HEK293 (cell line): ENCODE measurements around the gene CIC.

ENCODE experiments used
- CTCF ChIA-PET: fragments of 350-600 bp; formaldehyde crosslinking; extraction: SDS; loops from one replicate; lab custom pipeline; 2021; ENCODE audit warnings: antibody characterized with exemption; lab: Yijun Ruan, JAX
- POLR2A ChIA-PET: fragments of 300-600 bp; formaldehyde crosslinking; extraction: SDS; loops from one replicate; lab custom pipeline; 2020; ENCODE audit warnings: antibody characterized with exemption, inconsistent platforms; lab: Yijun Ruan, JAX
- H3K27ac ChIP-seq: fragments of 200-500 bp; sonication (Bioruptor generic); 2 replicates; pipeline ENCODE4 v1.5.1; 2014; ENCODE audit warnings: low read depth, low read length, control low read depth, inconsistent platforms; ENCODE audit errors: extremely low read depth
- H3K36me3 ChIP-seq, 2 experiments: fragments of 200-500 bp in 1 of 2; sonication (Bioruptor generic) in 1 of 2; 1 replicate in 1 of 2; 2 replicates in 1 of 2; pipeline ENCODE4 v1.5.1; 2014 to 2017; ENCODE audit warnings: inconsistent platforms in 2 of 2, low read length in 2 of 2; ENCODE audit not compliant: control insufficient read depth in 2 of 2, insufficient read depth in 1 of 2
- H3K4me1 ChIP-seq: fragments of 200-500 bp; sonication (Bioruptor generic); 2 replicates; pipeline ENCODE4 v1.5.1; 2014; ENCODE audit warnings: mild to moderate bottlenecking, low read length, inconsistent platforms; ENCODE audit not compliant: control insufficient read depth, insufficient read depth
- H3K4me3 ChIP-seq: 2 replicates; pipeline ENCODE4 v1.5.1; 2011; ENCODE audit warnings: low read depth, mild to moderate bottlenecking, control low read depth, low read length, moderate library complexity
- H3K9me3 ChIP-seq: fragments of 200-500 bp; sonication (Bioruptor generic); 2 replicates; pipeline ENCODE4 v1.5.1; 2014; ENCODE audit warnings: low read depth, low read length, inconsistent platforms; ENCODE audit not compliant: control insufficient read depth, insufficient read depth
- FEZF1 ChIP-seq: fragments of 450-650 bp; formaldehyde crosslinking; IDR thresholded peaks from 2 replicates; pipeline ENCODE4 v1.5.1; 2016; ENCODE audit warnings: missing biosample characterization, missing genetic modification characterization
- GLI4 ChIP-seq: fragments of 450-650 bp; formaldehyde crosslinking; IDR thresholded peaks from 2 replicates; pipeline ENCODE4 v1.5.1; 2016; ENCODE audit warnings: missing biosample characterization, missing genetic modification characterization
- KLF1 ChIP-seq: fragments of 450-650 bp; formaldehyde crosslinking; IDR thresholded peaks from 2 replicates; pipeline ENCODE4 v1.5.1; 2016; ENCODE audit warnings: missing biosample characterization, missing genetic modification characterization
- TRIM28 ChIP-seq: IDR thresholded peaks from 2 replicates; pipeline ENCODE4 v1.6.1; 2011; ENCODE audit warnings: low read length, control low read depth, borderline replicate concordance
- WT1 ChIP-seq: fragments of 450-650 bp; formaldehyde crosslinking; IDR thresholded peaks from 2 replicates; pipeline ENCODE4 v1.5.1; 2016; ENCODE audit warnings: missing biosample characterization, missing genetic modification characterization
- ZBTB17 ChIP-seq: fragments of 450-650 bp; formaldehyde crosslinking; IDR thresholded peaks from 2 replicates; pipeline ENCODE4 v1.5.1; 2016; ENCODE audit warnings: missing biosample characterization, missing genetic modification characterization
- ZBTB48 ChIP-seq: fragments of 450-650 bp; formaldehyde crosslinking; IDR thresholded peaks from 2 replicates; pipeline ENCODE4 v1.5.1; 2016; ENCODE audit warnings: missing biosample characterization, missing genetic modification characterization
- ZBTB7A ChIP-seq: fragments of 450-650 bp; formaldehyde crosslinking; IDR thresholded peaks from 2 replicates; pipeline ENCODE4 v1.5.1; 2016; ENCODE audit warnings: low read depth, missing biosample characterization, missing genetic modification characterization
- ZNF132 ChIP-seq: fragments of 450-650 bp; formaldehyde crosslinking; IDR thresholded peaks from 2 replicates; pipeline ENCODE4 v1.5.1; 2017; ENCODE audit warnings: missing biosample characterization, missing genetic modification characterization, borderline replicate concordance
- ZNF146 ChIP-seq: fragments of 450-650 bp; formaldehyde crosslinking; IDR thresholded peaks from 2 replicates; pipeline ENCODE4 v1.5.1; 2016; ENCODE audit warnings: missing biosample characterization, missing genetic modification characterization
- ZNF184 ChIP-seq: fragments of 450-650 bp; IDR thresholded peaks from 2 replicates; pipeline ENCODE4 v1.5.1; 2018; ENCODE audit warnings: missing biosample characterization, mild to moderate bottlenecking, missing genetic modification characterization
- ZNF366 ChIP-seq: fragments of 450-650 bp; formaldehyde crosslinking; conservative IDR thresholded peaks from 2 replicates; pipeline ENCODE4 v1.5.1; 2016; ENCODE audit warnings: missing biosample characterization, missing genetic modification characterization
- ZNF416 ChIP-seq: fragments of 450-650 bp; formaldehyde crosslinking; IDR thresholded peaks from 2 replicates; pipeline ENCODE4 v1.5.1; 2016; ENCODE audit warnings: missing biosample characterization, missing genetic modification characterization
- ZNF423 ChIP-seq: fragments of 450-650 bp; formaldehyde crosslinking; IDR thresholded peaks from 2 replicates; pipeline ENCODE4 v1.5.1; 2016; ENCODE audit warnings: missing biosample characterization, missing genetic modification characterization
- ZNF610 ChIP-seq: fragments of 450-650 bp; formaldehyde crosslinking; IDR thresholded peaks from 2 replicates; pipeline ENCODE4 v1.5.1; 2016; ENCODE audit warnings: missing biosample characterization, missing genetic modification characterization, borderline replicate concordance
- ZNF626 ChIP-seq: fragments of 450-650 bp; sonication (Bioruptor Pico); formaldehyde crosslinking; IDR thresholded peaks from 2 replicates; pipeline ENCODE4 v1.5.1; 2018; ENCODE audit warnings: missing biosample characterization, missing genetic modification characterization, inconsistent platforms
- ZNF654 ChIP-seq: fragments of 450-650 bp; formaldehyde crosslinking; IDR thresholded peaks from 2 replicates; pipeline ENCODE4 v1.5.1; 2016; ENCODE audit warnings: low read depth, missing biosample characterization, missing genetic modification characterization
- ZNF658 ChIP-seq: fragments of 450-650 bp; formaldehyde crosslinking; IDR thresholded peaks from 2 replicates; pipeline ENCODE4; 2016; ENCODE audit warnings: missing biosample characterization, missing genetic modification characterization
- ZNF670 ChIP-seq: fragments of 450-650 bp; formaldehyde crosslinking; IDR thresholded peaks from 2 replicates; pipeline ENCODE4 v1.5.1; 2016; ENCODE audit warnings: missing biosample characterization, missing genetic modification characterization, low read depth
- ZXDB ChIP-seq: fragments of 450-650 bp; formaldehyde crosslinking; IDR thresholded peaks from 2 replicates; pipeline ENCODE4 v1.5.1; 2016; ENCODE audit warnings: missing biosample characterization, missing genetic modification characterization
- TF ChIP-seq, protein P1 (sequence below): fragments of 450-650 bp; formaldehyde crosslinking; IDR thresholded peaks from 2 replicates; pipeline ENCODE4 v1.5.1; 2017; ENCODE audit warnings: missing biosample characterization, missing genetic modification characterization
- TF ChIP-seq, protein P2 (sequence below): fragments of 450-650 bp; formaldehyde crosslinking; IDR thresholded peaks from 2 replicates; pipeline ENCODE4 v1.5.1; 2017; ENCODE audit warnings: missing biosample characterization, missing genetic modification characterization
- TF ChIP-seq, protein P3 (sequence below): fragments of 450-650 bp; formaldehyde crosslinking; IDR thresholded peaks from 2 replicates; pipeline ENCODE4 v1.5.1; 2016; ENCODE audit warnings: missing biosample characterization, missing genetic modification characterization
- TF ChIP-seq, protein P4 (sequence below): fragments of 450-650 bp; IDR thresholded peaks from 2 replicates; pipeline ENCODE4 v1.5.1; 2018; ENCODE audit warnings: missing biosample characterization, mild to moderate bottlenecking, missing genetic modification characterization

CIC gene

DNA sequence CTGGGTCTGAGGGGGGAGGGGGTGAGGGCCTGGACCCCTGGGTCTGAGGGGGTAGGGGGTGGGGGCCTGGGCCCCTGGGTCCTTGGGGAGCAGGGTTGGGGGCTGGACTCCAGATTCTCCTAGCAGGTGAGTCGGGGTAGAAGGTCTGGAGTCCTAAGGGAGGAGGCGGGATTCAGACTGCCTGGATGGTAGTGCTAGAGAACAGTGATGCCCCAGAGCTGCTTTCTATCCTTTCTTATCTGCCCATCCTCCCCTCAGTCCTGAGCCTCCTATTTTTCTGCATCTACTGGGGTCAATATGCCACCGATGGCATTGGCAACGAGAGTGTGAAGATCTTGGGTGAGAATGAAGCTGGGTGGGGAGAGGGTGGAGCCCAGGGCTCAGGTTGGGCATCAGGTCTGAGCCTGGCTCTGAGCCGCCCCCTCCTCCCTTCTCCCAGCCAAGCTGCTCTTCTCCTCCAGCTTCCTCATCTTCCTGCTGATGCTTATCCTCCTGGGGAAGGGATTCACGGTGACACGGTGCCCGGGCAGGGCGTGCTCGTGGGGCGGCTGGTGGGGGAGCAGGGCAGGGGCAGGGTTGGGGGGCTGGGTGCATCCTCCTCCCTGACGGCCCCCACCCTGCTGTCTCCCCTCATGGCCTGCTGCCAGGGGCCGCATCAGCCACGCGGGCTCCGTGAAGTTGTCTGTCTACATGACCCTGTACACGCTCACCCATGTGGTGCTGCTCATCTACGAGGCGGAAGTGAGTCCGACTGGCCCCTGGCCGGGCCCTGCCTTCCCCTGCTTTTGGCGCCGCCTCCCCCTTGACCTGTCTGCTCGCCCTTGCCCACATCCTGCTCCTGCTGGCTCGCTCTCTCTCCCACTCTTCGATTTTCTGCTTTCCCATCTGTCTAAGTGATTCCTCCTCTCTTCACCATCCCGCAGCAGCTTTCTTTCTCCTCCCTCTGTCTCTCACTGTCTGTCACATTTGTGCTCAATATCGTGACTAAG is 47.5 kb downstream of the CIC start (continued):
- TF ChIP-seq ZNF132 (no peak), WT1 (tag by site-specific recombination) (no peak), ZNF146 (tag by site-specific recombination) (no peak), ZNF366 (tag by site-specific recombination) (peak; percentile 30; the same call in 1 of the 2 replicates)
- TF ChIP-seq, all 188 proteins: peak for 8

DNA sequence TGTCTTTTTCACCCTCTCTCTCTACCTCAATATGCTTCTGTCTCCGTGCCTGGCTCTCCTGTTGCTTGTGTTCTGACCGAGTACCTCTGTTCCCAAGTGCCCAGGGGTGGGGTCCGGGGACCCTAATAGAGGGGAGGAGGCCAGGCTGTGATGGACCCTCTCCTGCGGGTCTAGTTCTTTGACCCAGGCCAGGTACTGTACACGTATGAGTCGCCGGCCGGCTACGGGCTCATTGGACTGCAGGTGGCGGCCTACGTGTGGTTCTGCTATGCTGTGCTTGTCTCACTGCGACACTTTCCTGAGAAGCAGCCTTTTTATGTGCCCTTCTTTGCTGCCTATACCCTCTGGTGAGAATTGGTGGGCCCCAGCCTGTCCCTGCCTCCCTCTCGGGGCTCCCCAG is 48.5 kb downstream of the CIC start:
- Histone ChIP-seq H3K27ac (no peak overlapping the region), H3K4me1 (no peaks in the 10 kb centered on the region; the same call in 1 of the 2 replicates), H3K4me3 (no peak overlapping the region), H3K9me3 (no peaks in the 10 kb centered on the region), H3K36me3 (no peaks in the 10 kb centered on the region; a peak in 1 of 3 replicates)
- TF ChIP-seq, protein P1, sequence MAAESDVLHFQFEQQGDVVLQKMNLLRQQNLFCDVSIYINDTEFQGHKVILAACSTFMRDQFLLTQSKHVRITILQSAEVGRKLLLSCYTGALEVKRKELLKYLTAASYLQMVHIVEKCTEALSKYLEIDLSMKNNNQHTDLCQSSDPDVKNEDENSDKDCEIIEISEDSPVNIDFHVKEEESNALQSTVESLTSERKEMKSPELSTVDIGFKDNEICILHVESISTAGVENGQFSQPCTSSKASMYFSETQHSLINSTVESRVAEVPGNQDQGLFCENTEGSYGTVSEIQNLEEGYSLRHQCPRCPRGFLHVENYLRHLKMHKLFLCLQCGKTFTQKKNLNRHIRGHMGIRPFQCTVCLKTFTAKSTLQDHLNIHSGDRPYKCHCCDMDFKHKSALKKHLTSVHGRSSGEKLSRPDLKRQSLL (tag by site-specific recombination) = no peak
- no peak for TF ChIP-seq ZNF658 (tag by site-specific recombination)
- TF ChIP-seq ZNF670 (tag by site-specific recombination) = no peak
- TF ChIP-seq TRIM28 = no peak
- no peak for TF ChIP-seq ZBTB17 (tag by site-specific recombination)
- no peak for TF ChIP-seq ZNF626
- no peak for TF ChIP-seq FEZF1
- TF ChIP-seq, protein P2, sequence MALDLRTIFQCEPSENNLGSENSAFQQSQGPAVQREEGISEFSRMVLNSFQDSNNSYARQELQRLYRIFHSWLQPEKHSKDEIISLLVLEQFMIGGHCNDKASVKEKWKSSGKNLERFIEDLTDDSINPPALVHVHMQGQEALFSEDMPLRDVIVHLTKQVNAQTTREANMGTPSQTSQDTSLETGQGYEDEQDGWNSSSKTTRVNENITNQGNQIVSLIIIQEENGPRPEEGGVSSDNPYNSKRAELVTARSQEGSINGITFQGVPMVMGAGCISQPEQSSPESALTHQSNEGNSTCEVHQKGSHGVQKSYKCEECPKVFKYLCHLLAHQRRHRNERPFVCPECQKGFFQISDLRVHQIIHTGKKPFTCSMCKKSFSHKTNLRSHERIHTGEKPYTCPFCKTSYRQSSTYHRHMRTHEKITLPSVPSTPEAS (tag by site-specific recombination) = no peak
- no peak for TF ChIP-seq ZXDB (tag by site-specific recombination)
- TF ChIP-seq, protein P3, sequence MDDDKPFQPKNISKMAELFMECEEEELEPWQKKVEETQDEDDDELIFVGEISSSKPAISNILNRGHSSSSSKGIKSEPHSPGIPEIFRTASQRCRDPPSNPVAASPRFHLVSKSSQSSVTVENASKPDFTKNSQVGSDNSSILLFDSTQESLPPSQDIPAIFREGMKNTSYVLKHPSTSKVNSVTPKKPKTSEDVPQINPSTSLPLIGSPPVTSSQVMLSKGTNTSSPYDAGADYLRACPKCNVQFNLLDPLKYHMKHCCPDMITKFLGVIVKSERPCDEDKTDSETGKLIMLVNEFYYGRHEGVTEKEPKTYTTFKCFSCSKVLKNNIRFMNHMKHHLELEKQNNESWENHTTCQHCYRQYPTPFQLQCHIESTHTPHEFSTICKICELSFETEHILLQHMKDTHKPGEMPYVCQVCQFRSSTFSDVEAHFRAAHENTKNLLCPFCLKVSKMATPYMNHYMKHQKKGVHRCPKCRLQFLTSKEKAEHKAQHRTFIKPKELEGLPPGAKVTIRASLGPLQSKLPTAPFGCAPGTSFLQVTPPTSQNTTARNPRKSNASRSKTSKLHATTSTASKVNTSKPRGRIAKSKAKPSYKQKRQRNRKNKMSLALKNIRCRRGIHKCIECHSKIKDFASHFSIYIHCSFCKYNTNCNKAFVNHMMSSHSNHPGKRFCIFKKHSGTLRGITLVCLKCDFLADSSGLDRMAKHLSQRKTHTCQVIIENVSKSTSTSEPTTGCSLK (tag by site-specific recombination) = no peak
- TF ChIP-seq ZNF184 = no peak
- TF ChIP-seq KLF1 (tag by site-specific recombination) = no peak
- no peak for TF ChIP-seq ZNF416 (tag by site-specific recombination)
- no peak for TF ChIP-seq ZBTB7A (tag by site-specific recombination)
- no peak for TF ChIP-seq GLI4 (tag by site-specific recombination)
- no peak for TF ChIP-seq ZNF654 (tag by site-specific recombination)
- TF ChIP-seq ZNF423 (tag by site-specific recombination) = no peak
- TF ChIP-seq, protein P4, sequence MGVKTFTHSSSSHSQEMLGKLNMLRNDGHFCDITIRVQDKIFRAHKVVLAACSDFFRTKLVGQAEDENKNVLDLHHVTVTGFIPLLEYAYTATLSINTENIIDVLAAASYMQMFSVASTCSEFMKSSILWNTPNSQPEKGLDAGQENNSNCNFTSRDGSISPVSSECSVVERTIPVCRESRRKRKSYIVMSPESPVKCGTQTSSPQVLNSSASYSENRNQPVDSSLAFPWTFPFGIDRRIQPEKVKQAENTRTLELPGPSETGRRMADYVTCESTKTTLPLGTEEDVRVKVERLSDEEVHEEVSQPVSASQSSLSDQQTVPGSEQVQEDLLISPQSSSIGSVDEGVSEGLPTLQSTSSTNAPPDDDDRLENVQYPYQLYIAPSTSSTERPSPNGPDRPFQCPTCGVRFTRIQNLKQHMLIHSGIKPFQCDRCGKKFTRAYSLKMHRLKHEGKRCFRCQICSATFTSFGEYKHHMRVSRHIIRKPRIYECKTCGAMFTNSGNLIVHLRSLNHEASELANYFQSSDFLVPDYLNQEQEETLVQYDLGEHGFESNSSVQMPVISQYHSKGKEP (tag by site-specific recombination) = no peak
- TF ChIP-seq ZNF610 (tag by site-specific recombination) = no peak
- TF ChIP-seq ZBTB48 (tag by site-specific recombination) = no peak
- ChIA-PET POLR2A (no interaction called here), CTCF (no interaction called here)
